Gastrocnemius medialis (tissue), 4 donors: ENCODE results near the gene DPP4.

ENCODE experiments used
- CTCF ChIP-seq, 5 experiments: fragments of 450-650 bp in 3 of 5; fragments of 200-600 bp in 2 of 5; sonication (generic) in 2 of 5; IDR thresholded peaks in 4 of 5; conservative IDR thresholded peaks in 1 of 5; 1 replicate in 4 of 5; 2 replicates in 1 of 5; pipeline ENCODE4 v1.5.1; 2016 to 2019; ENCODE audit warnings: antibody characterized with exemption in 5 of 5, mild to moderate bottlenecking in 3 of 5, moderate library complexity in 3 of 5
- POLR2A ChIP-seq, 2 donors: fragments of 450-650 bp; IDR thresholded peaks; one replicate each; pipeline ENCODE4 v1.6.1; 2017; ENCODE audit warnings: antibody characterized with exemption in 2 of 2, mild to moderate bottlenecking in 2 of 2, moderate library complexity in 2 of 2

GRCh38 chr2:162074928-162075688 is 1.1 kb upstream of the DPP4 start:
- no peak for TF ChIP-seq CTCF (IDR thresholded peaks at IDR 0.05 in 4 of 5, conservative IDR thresholded peaks at IDR 0.05 in 1 of 5)
- TF ChIP-seq POLR2A (IDR thresholded peaks at IDR 0.05): no peak
